HG02571 (cell line): ENCODE results near the gene DNAJC11.
"Not testable (repeated sequence)": the region's sequence is repeated elsewhere in the genome, so short reads cannot be mapped to it uniquely, and the experiment has no call there.

Experiments used
- ATAC-seq: cut with Tn5 transposase; IDR thresholded peaks from one replicate; pipeline ENCODE4 v1.9.1; 2021; ENCODE audit warnings: mild to moderate bottlenecking, moderate library complexity; ENCODE audit not compliant: unreplicated experiment

DNAJC11 gene

GRCh38 chr1:6700853-6701436 is 671 bp downstream of the DNAJC11 start:
- ATAC-seq: no peak

- not testable (repeated sequence) for ATAC-seq
Measured at GRCh38 chr1:6699915-6700314, 1.7 kb downstream of the DNAJC11 start.

GRCh38 chr1:6695868-6696267 is 5.7 kb downstream of the DNAJC11 start:
- no peak for ATAC-seq

GRCh38 chr1:6694121-6694713 is 7.4 kb downstream of the DNAJC11 start:
- ATAC-seq: no peak

- no peak for ATAC-seq
Measured at GRCh38 chr1:6692956-6693355, 8.7 kb downstream of the DNAJC11 start.

GRCh38 chr1:6691507-6691906 is 10.1 kb downstream of the DNAJC11 start:
- ATAC-seq: no peak

- ATAC-seq: no peak
Measured at GRCh38 chr1:6690186-6690585, 11.4 kb downstream of the DNAJC11 start.

GRCh38 chr1:6688757-6689156 is 12.9 kb downstream of the DNAJC11 start:
- no peak for ATAC-seq

- ATAC-seq: no peak
Measured at GRCh38 chr1:6688001-6688400, 13.6 kb downstream of the DNAJC11 start.

- no peak for ATAC-seq
Measured at GRCh38 chr1:6686294-6686693, 15.3 kb downstream of the DNAJC11 start.

GRCh38 chr1:6685381-6685780 is 16.2 kb downstream of the DNAJC11 start:
- no peak for ATAC-seq

- ATAC-seq: no peak
Measured at GRCh38 chr1:6683434-6683833, 18.2 kb downstream of the DNAJC11 start.

GRCh38 chr1:6675941-6676340 is 25.7 kb downstream of the DNAJC11 start:
- no peak for ATAC-seq

- no peak for ATAC-seq
Measured at GRCh38 chr1:6674771-6675170, 26.8 kb downstream of the DNAJC11 start.

- no peak for ATAC-seq
Measured at GRCh38 chr1:6673816-6674398, 27.7 kb downstream of the DNAJC11 start.

GRCh38 chr1:6672558-6672957 is 29.1 kb downstream of the DNAJC11 start:
- no peak for ATAC-seq

- no peak for ATAC-seq
Measured at GRCh38 chr1:6668503-6668902, 33.1 kb downstream of the DNAJC11 start.

GRCh38 chr1:6667139-6667538 is 34.5 kb downstream of the DNAJC11 start:
- ATAC-seq: no peak

GRCh38 chr1:6666696-6667095 is 34.9 kb downstream of the DNAJC11 start:
- no peak for ATAC-seq

- ATAC-seq: not testable (repeated sequence)
Measured at GRCh38 chr1:6662468-6662867, 39.1 kb downstream of the DNAJC11 start.

- no peak for ATAC-seq
Measured at GRCh38 chr1:6660415-6661049, 41.1 kb downstream of the DNAJC11 start.
